ENCODE data around the gene MEAF6. TPM values are rescaled to one million over a fixed set of nuclear protein-coding genes. Genes with fewer than 3 reads are reported as not detected.
"Not testable (repeated sequence)": the region's sequence is repeated elsewhere in the genome, so short reads cannot be mapped to it uniquely, and the experiment has no call there.

The MEAF6 gene
- total RNA-seq, 1 donor from 2014 or later = 93.0 TPM

DNA sequence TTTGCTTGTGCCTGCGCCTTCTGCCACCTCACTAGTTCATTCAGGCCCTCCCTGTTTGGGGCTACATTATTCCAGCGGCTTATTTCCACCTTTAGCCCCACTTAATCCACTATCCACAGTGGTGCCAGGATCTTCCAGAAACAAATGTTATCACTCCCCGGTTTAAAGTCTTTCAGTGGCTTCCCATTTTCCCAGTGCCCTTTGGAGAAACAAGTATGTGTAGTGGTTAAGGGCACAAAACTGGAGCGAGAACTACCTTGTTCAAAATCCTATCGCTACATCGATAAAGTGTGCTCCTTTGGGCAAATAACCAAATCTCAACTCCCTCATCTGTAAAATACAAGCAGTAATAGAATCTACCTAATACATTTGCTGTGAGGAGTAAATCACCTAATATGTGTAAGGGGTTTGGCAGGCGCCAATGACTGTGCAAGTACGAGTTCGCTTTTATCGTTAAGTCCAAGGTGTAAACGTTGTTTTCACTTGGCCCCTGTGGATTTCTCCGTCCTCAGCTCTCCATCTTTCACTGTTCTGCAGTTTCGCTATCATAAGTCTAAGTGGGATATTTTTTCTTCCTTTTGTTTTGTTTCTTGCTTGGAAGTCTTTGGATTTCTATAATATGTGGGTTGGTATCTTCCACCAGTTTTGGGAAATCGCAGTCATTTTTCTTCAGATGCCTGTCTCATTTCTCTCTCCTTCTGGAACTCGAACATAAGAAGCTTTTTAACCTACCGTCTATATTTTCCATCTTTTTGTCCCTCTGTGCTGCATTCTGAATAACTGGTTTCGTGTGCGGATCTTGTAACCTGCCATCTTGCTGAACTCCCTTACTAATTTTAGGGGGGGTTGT, 844 bp upstream of the MEAF6 start:
- Mint-ChIP-seq H3K36me3 (ENCODE audit: low read depth) (peaks cover 25% of the 10 kb centered on the region), H3K27me3 (ENCODE audit: low read depth) (no peaks in the 10 kb centered on the region), H3K27ac (peak overlapping the region; percentile 95), H3K9me3 (no peaks in the 10 kb centered on the region), H3K4me1 (ENCODE audit: low read depth) (peaks cover 36% of the 10 kb centered on the region), H3K4me3 (ENCODE audit: low read depth) (peak overlapping the region; percentile 88)
- intact Hi-C loops (cut with micrococcal nuclease) = loop anchor here (2.0 kb wide), 1 partner anchor 37 kb away; no protein-coding TSS in a partner anchor
- DNase-seq (ENCODE audit: low spot score) = no peak

DNA sequence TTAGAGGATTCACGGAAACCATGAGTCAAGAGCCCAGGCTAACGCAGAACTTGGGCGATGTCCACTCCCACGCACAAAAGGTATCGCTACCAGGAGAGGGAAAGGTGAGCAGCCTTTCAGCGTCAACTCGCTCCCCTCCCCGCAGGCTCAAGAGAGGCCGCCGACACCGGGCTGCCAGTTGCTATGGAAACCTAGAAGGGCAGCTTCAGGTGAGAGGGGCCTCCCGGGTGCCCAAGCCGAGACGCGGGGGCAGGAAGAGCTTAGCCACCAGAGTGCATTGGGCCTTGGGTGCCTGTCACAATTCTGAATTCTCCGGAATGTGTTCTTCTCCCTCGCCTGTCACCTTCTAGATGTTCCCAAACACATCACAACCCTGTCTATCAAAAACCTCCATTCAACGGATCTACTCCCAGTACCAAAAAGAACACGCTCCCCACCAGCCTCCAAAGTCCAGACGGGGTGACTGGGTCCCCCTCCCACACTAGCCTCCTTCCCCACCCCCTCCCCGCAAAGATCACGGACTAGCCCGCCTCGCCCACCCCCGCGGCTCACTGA, 694 bp downstream of the MEAF6 start:
- intact Hi-C loops (cut with micrococcal nuclease) = loop anchor here (2.0 to 5.0 kb wide), 2 partner anchors 35 to 38 kb away; partner anchors contain the start of gene SNIP1
- peak overlapping the region; percentile 88 for H3K27ac Mint-ChIP-seq
- H3K9me3 Mint-ChIP-seq = no peaks in the 10 kb centered on the region
- peak; percentile 36 for DNase-seq (ENCODE audit: low spot score)
- H3K4me1 Mint-ChIP-seq (ENCODE audit: low read depth) = peaks cover 34% of the 10 kb centered on the region
- peaks cover 37% of the 10 kb centered on the region for H3K36me3 Mint-ChIP-seq (ENCODE audit: low read depth)
- H3K27me3 Mint-ChIP-seq (ENCODE audit: low read depth) = no peaks in the 10 kb centered on the region
- peak overlapping the region; percentile 93 for H3K4me3 Mint-ChIP-seq (ENCODE audit: low read depth)

DNA sequence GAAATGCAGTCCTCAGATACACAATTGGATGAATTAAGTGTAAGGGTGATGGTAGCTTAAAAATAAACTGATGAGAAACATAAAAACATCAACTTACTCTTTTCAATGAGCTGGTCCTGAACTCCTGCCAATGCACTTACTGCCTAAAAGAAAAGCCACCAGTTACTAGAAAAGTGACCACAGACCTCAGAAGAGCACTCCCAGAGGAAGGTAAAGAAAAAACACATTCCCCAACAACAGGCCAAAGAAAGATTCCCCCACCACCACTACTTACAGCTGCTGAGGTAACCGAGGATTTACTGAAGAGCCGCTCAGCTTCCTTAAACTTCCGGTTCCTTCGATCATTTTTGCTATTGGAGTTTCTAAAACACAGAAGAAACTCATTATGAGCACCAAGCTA, 5.4 kb downstream of the MEAF6 start:
- Mint-ChIP-seq H3K4me3 (ENCODE audit: low read depth) (no peak overlapping the region), H3K36me3 (ENCODE audit: low read depth) (peaks cover 72% of the 10 kb centered on the region), H3K9me3 (no peaks in the 10 kb centered on the region), H3K4me1 (ENCODE audit: low read depth) (peaks cover 26% of the 10 kb centered on the region), H3K27ac (no peak overlapping the region), H3K27me3 (ENCODE audit: low read depth) (no peaks in the 10 kb centered on the region)
- intact Hi-C loops (cut with micrococcal nuclease) = no loop called here
- no peak for DNase-seq (ENCODE audit: low spot score)

DNA sequence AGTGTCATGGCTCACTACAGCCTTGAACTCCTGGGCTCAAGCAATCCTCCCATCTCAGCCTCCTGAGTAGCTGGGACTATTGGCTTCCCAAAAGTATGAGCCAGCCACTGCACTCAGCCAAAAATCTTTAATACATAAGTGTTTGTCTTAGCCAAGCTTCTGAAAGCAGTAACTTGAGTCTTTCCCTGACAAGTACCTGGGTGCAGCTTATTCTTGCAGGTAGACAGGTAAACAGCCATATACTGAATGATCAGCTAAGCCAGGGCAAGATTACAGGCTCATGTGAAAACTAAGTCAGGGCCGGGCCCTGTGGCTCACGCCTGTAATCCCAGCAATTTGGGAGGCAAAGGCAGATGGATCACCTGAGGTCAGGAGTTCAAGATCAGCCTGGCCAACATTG, 7.8 kb downstream of the MEAF6 start:
- Mint-ChIP-seq H3K27me3 (ENCODE audit: low read depth) (no peaks in the 10 kb centered on the region), H3K9me3 (no peaks in the 10 kb centered on the region), H3K4me3 (ENCODE audit: low read depth) (no peak overlapping the region), H3K36me3 (ENCODE audit: low read depth) (peaks cover 70% of the 10 kb centered on the region), H3K4me1 (ENCODE audit: low read depth) (peaks cover 14% of the 10 kb centered on the region), H3K27ac (no peak overlapping the region)
- DNase-seq (ENCODE audit: low spot score) = no peak
- intact Hi-C loops (cut with micrococcal nuclease) = no loop called here

DNA sequence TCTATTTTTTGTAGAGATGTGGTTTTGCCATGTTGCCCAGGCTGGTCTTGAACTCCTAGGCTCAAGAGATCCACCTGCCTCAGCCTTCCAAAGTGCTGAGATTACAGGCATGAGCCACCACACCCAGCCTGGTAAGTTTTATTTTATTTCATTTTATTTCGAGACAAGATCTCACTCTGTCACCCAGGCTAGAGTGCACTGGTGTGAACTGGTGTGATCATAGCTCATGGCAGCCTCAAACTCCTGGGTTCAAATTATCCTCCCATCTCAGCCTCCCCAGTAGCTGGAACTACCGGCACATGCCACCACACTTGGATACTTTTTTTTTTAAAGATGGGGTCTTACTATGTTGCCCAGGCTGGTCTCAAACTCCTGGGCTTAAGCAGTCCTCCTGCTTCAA, 11.8 kb downstream of the MEAF6 start:
- H3K27me3 Mint-ChIP-seq (ENCODE audit: low read depth); H3K4me1 Mint-ChIP-seq (ENCODE audit: low read depth); H3K9me3 Mint-ChIP-seq; DNase-seq (ENCODE audit: low spot score); H3K27ac Mint-ChIP-seq; H3K4me3 Mint-ChIP-seq (ENCODE audit: low read depth); intact Hi-C loops (cut with micrococcal nuclease): not testable (repeated sequence)
- H3K36me3 Mint-ChIP-seq (ENCODE audit: low read depth) = peaks cover 68% of the 10 kb centered on the region

DNA sequence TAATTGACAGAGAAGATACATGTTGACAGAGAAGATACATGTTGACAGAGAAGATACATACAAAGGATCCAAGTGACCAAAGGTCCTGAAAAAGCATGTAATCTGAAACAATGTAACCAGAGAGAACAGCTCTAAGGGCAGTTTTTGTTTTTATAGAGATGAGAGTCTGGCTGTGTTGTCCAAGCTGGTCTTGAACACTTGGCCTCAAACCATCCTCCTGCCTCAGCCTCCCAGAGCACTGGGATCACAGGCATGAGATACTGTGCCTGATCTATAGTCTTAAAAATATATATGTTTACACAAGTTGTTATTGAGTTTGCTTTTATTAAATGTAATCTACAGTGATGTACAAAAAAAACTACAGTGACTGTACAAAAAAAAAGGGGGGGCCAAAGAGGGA, 12.5 kb downstream of the MEAF6 start:
- Mint-ChIP-seq H3K36me3 (ENCODE audit: low read depth) (peaks cover 61% of the 10 kb centered on the region), H3K27ac (no peak overlapping the region), H3K4me1 (ENCODE audit: low read depth) (peaks cover 2% of the 10 kb centered on the region), H3K4me3 (ENCODE audit: low read depth) (no peak overlapping the region), H3K27me3 (ENCODE audit: low read depth) (no peaks in the 10 kb centered on the region), H3K9me3 (no peaks in the 10 kb centered on the region)
- intact Hi-C loops (cut with micrococcal nuclease) = no loop called here
- no peak for DNase-seq (ENCODE audit: low spot score)

DNA sequence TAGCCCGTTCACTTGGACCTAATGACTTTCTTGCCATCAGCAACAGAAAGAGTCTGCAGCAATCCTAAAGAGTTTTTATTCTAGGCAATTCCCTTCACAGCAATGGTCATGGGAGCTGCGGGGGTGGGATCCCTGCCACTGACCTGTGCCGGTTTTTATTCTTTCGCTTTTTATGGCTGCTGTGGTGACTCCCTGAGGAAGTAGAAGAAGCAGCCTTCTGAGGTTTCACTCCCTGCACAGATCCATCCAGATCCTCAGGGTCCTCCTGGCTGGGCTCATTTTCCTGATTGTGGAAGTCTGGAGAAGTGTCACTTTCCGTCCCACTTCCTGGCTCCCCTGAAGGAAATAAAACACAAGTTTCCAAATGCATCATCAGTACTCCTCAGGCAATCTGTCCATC, 12.9 kb downstream of the MEAF6 start:
- H3K27me3 Mint-ChIP-seq (ENCODE audit: low read depth) = no peaks in the 10 kb centered on the region
- intact Hi-C loops (cut with micrococcal nuclease) = no loop called here
- no peak for DNase-seq (ENCODE audit: low spot score)
- H3K9me3 Mint-ChIP-seq = no peaks in the 10 kb centered on the region
- H3K36me3 Mint-ChIP-seq (ENCODE audit: low read depth) = peaks cover 57% of the 10 kb centered on the region
- H3K4me3 Mint-ChIP-seq (ENCODE audit: low read depth) = no peak overlapping the region
- H3K27ac Mint-ChIP-seq = no peak overlapping the region
- peaks cover 2% of the 10 kb centered on the region for H3K4me1 Mint-ChIP-seq (ENCODE audit: low read depth)

DNA sequence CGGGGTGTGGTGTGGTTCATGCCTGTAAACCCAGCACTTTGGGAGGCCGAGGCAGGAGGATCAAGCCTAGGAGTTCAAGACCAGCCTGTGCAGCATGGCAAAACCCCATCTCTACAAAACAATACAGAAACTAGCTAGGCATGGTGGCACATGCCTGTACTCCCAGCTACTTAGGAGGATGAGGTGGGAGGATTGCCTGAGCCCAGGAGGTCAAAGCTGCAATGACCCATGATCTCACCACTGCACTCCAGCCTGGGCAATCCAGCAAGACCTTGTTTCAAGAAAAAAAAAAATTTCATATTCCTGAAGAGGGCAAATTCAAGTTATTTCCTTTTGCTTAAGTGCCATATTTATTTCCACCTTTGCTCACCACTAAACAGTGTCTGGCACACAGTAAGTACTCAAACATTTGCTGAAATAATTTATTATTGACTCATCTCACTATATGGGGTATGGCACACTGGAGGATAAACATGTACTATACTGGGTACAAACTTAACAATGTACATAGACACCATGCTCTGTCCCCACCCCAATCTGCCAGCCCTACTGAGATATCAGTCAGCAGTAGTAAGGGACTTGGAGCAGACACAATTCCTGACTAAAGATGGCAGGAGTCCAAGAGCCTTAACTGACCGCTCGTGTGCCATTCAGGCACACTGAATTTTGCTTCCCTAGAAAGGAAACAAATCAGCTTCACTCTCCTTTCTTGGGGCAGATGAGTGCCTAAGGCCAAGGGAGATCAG, 15.5 kb downstream of the MEAF6 start:
- Mint-ChIP-seq H3K27me3 (ENCODE audit: low read depth) (no peaks in the 10 kb centered on the region), H3K4me1 (ENCODE audit: low read depth) (no peaks in the 10 kb centered on the region), H3K27ac (no peak overlapping the region), H3K4me3 (ENCODE audit: low read depth) (no peak overlapping the region), H3K9me3 (no peaks in the 10 kb centered on the region), H3K36me3 (ENCODE audit: low read depth) (peaks cover 48% of the 10 kb centered on the region)
- no peak for DNase-seq (ENCODE audit: low spot score)
- intact Hi-C loops (cut with micrococcal nuclease) = no loop called here

DNA sequence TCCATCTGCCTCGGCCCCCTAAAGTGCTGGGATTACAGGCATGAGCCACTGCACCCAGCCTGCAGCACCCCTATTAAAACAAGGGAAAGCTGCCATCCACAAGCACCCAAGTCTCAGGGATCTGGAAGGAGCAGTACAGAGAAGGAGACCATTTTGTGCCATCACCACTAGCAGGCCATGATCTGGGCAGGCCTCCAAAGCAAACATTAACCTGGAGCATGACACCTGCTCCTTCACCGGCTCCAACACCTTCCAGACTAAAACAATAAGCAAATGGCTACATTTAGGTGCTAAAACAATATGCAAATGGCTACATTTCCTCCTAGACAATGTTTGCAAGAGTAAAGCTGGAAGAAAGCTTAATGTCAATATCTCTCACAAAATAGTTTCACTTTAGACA, 16.7 kb downstream of the MEAF6 start:
- H3K27ac Mint-ChIP-seq = no peak overlapping the region
- no peak for DNase-seq (ENCODE audit: low spot score)
- H3K36me3 Mint-ChIP-seq (ENCODE audit: low read depth) = peaks cover 54% of the 10 kb centered on the region
- no peaks in the 10 kb centered on the region for H3K9me3 Mint-ChIP-seq
- peaks cover 8% of the 10 kb centered on the region for H3K4me1 Mint-ChIP-seq (ENCODE audit: low read depth)
- H3K27me3 Mint-ChIP-seq (ENCODE audit: low read depth) = no peaks in the 10 kb centered on the region
- intact Hi-C loops (cut with micrococcal nuclease) = no loop called here
- no peak overlapping the region for H3K4me3 Mint-ChIP-seq (ENCODE audit: low read depth)

DNA sequence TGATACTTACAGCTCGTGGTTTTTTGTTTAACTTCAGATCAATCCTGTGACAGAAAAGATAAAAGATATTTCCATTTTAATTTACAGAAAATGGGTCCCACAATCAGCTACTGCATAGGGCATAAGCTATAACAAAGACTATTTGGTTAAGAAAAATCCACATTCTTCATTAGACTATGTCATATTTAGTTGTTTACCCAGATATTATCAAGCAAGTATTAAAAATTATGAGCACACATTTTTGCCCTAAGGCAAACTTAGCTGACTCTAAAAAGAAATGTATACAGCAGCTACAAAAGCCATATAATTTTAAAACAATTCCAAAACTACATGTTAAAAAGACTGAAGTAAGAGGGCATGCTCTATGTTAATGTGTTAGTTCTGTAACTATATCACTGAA, 18.7 kb downstream of the MEAF6 start:
- no peaks in the 10 kb centered on the region for H3K27me3 Mint-ChIP-seq (ENCODE audit: low read depth)
- H3K4me3 Mint-ChIP-seq (ENCODE audit: low read depth) = no peak overlapping the region
- DNase-seq (ENCODE audit: low spot score) = no peak
- no peak overlapping the region for H3K27ac Mint-ChIP-seq
- H3K36me3 Mint-ChIP-seq (ENCODE audit: low read depth) = peaks cover 47% of the 10 kb centered on the region
- intact Hi-C loops (cut with micrococcal nuclease) = no loop called here
- peaks cover 11% of the 10 kb centered on the region for H3K4me1 Mint-ChIP-seq (ENCODE audit: low read depth)
- no peaks in the 10 kb centered on the region for H3K9me3 Mint-ChIP-seq

DNA sequence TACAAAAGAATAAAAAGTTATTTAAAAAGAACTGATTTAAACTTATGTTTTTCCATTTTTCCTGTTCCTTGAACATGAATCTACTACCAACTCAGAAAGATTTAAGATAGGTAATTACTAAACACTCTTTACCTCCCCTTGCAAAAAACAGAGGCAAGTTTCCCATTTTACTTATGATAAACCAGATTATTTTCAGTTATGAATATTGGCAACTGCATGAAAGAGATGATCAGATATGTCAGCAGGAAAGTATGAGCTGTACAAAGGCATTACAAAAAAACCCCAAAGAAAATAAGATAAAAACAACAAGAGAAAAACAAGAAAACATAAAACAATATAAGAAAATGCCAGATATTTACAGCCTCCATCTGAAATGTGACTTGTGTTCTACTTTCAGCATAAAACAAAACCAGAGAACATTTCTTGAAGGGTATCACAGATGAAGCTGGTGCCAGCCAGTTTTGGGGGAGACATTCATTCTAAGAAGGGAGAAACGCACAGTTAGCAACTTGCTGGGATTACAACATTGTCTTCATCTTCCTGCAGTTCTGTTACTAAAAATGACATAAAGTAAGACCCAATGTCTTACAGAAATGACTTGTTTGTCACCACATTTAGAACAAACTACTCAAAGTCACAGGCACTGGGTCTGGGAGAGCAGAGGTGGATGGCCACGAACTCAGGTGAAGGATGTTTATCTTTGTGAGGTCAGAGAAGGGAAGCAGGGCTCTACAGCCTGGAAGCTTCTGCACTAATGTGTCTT, 21.0 kb downstream of the MEAF6 start:
- Mint-ChIP-seq H3K27me3 (ENCODE audit: low read depth) (no peaks in the 10 kb centered on the region), H3K4me1 (ENCODE audit: low read depth) (peaks cover 11% of the 10 kb centered on the region), H3K36me3 (ENCODE audit: low read depth) (peaks cover 37% of the 10 kb centered on the region), H3K4me3 (ENCODE audit: low read depth) (no peak overlapping the region), H3K9me3 (no peaks in the 10 kb centered on the region), H3K27ac (peak overlapping the region; percentile 89)
- no peak for DNase-seq (ENCODE audit: low spot score)
- intact Hi-C loops (cut with micrococcal nuclease) = no loop called here

DNA sequence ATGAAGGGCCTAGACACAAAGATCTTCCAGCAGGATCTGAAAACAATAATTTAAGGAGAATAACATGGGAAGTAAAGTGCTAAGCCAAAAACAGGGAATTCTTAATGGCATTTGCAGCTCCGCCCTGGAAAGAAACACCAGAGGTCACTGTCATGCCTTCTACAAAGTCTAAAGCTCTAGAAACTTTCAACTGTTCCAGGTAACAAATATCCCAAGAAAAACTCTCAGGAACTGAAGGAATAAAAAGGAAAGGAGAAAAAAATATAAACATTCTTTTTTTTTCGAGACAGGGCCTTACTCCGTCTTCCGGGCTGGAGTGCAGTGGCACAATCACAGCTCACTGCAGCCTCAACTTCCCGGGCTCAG, 27.0 kb downstream of the MEAF6 start:
- intact Hi-C loops (cut with micrococcal nuclease) = loop anchor here (1.0 kb wide), 1 partner anchor 33 kb away; no protein-coding TSS in a partner anchor
- Mint-ChIP-seq H3K9me3 (no peaks in the 10 kb centered on the region), H3K27me3 (ENCODE audit: low read depth) (no peaks in the 10 kb centered on the region), H3K4me1 (ENCODE audit: low read depth) (peaks cover 10% of the 10 kb centered on the region), H3K36me3 (ENCODE audit: low read depth) (peaks cover 28% of the 10 kb centered on the region), H3K27ac (peak overlapping the region; percentile 10), H3K4me3 (ENCODE audit: low read depth) (no peak overlapping the region)
- no peak for DNase-seq (ENCODE audit: low spot score)
